Left lung (tissue), 10 donors: ENCODE data around the gene SQSTM1. TPM values are rescaled to one million over a fixed set of nuclear protein-coding genes. Genes with fewer than 3 reads are reported as not detected.
"Not testable (repeated sequence)": the region's sequence is repeated elsewhere in the genome, so short reads cannot be mapped to it uniquely, and the experiment has no call there.

Experiments used
- ATAC-seq: fragments of 200-7000 bp; cut with Tn5 transposase; one replicate; pipeline ENCODE4 v1.9.1; 2020; ENCODE audit warnings: moderate library complexity
- DNase-seq, 4 donors: peaks; one replicate each; pipeline ENCODE4 v3.0.0-alpha.2; 2013 to 2020
- H3K27ac ChIP-seq, 2 donors: fragments of 200-600 bp; sonication (generic) in 1 of 2; one replicate each; pipeline versions ENCODE4 v1.5.0 to v1.8.0; 2020 to 2021
- H3K27me3 ChIP-seq, 2 donors: fragments of 200-600 bp; sonication (generic) in 1 of 2; one replicate each; pipeline versions ENCODE4 v1.5.0 to v1.8.0; 2020 to 2021
- H3K36me3 ChIP-seq, 2 donors: fragments of 200-600 bp; sonication (generic) in 1 of 2; one replicate each; pipeline versions ENCODE4 v1.5.0 to v1.8.0; 2020 to 2021
- H3K4me1 ChIP-seq, 2 donors: fragments of 200-600 bp; one replicate each; pipeline ENCODE4 v1.8.0; 2021
- H3K4me3 ChIP-seq, 2 donors: fragments of 200-600 bp; sonication (generic) in 1 of 2; one replicate each; pipeline versions ENCODE4 v1.5.0 to v1.8.0; 2020 to 2021; ENCODE audit warnings: mild to moderate bottlenecking in 1 of 2
- H3K9me3 ChIP-seq, 2 donors: fragments of 200-600 bp; sonication (generic) in 1 of 2; one replicate each; pipeline versions ENCODE4 v1.5.0 to v1.8.0; 2020 to 2021
- CTCF ChIP-seq, 2 donors: fragments of 200-600 bp; sonication (generic) in 1 of 2; IDR thresholded peaks; one replicate each; pipeline versions ENCODE4 v1.5.0 to v1.8.0; 2021; ENCODE audit warnings: antibody characterized with exemption in 2 of 2
- intact Hi-C, 2 donors: fragments of 100-400 bp; cut with DNase I; formaldehyde crosslinking; loops; one replicate each; pipeline versions ENCODE4 v1.11.2 to v1.14.2; 2022
- polyA plus RNA-seq, 6 donors: library from polyadenylated mRNA; unstranded; fragments of 120-200 nt; gene quantifications; one replicate each; pipeline ENCODE4 v1.2.1, GENCODE V29; 2013; ENCODE audit not compliant: insufficient read length in 6 of 6
- total RNA-seq, 2 donors: library from RNA; stranded (reverse); fragmentation: NEBNext Ultra II Directional; extraction: Animal tissue kit (Norgen Biotek cat#: 25700); gene quantifications; one replicate each; pipeline ENCODE4 v1.2.1, GENCODE V29; 2021
- donor health status: DM: no; HTN: yes; CAD: no.
- donor health status: DM: no; HTN: no; CAD: no.

Gene SQSTM1
- total and polyA plus RNA-seq, 8 donors: 78.2 to 637 (median 95.6) TPM

DNA sequence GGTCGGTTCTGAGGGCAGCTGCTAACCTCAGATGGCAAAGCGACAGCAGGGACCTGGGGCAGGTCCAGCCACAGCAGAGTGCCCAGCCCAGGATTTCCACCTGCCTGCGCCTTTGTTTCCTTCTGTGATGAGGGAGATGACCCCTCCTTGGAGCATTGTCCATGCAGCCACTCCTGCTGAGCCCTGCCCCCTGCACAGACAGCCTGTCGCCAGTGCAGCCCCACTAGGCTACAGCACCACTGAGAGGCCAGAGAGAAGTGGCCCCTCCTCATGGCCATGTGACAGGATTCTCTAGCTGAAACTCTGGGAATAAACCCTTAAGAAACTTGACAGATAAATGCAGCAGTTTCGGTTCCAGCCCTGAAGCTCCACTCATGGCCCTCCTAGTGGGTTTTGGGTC is 48.4 kb downstream of the SQSTM1 start:
- no peak overlapping the region for H3K4me3 ChIP-seq
- TF ChIP-seq CTCF (IDR thresholded peaks at IDR 0.05): no peak
- ATAC-seq (no peak), DNase-seq (peak in 1 of 4 donors; percentile 29)
- H3K9me3 ChIP-seq: no peaks in the 10 kb centered on the region
- peaks cover 0 to 97% of the 10 kb centered on the region in 2 donors for H3K36me3 ChIP-seq
- no peaks in the 10 kb centered on the region for H3K27me3 ChIP-seq
- no peak overlapping the region for H3K27ac ChIP-seq
- intact Hi-C loops: no loop called here
- H3K4me1 ChIP-seq: no peaks in the 10 kb centered on the region

GRCh38 chr5:179869641-179870402 is 49.1 kb downstream of the SQSTM1 start:
- no peaks in the 10 kb centered on the region for H3K9me3 ChIP-seq
- H3K27me3 ChIP-seq: no peaks in the 10 kb centered on the region
- intact Hi-C loops: no loop called here
- peak in 1 of 4 donors; percentile 51 for DNase-seq
- no peak for TF ChIP-seq CTCF (IDR thresholded peaks at IDR 0.05)
- no peak for ATAC-seq
- peaks cover 0 to 97% of the 10 kb centered on the region in 2 donors for H3K36me3 ChIP-seq
- no peak overlapping the region for H3K4me3 ChIP-seq
- no peak overlapping the region for H3K27ac ChIP-seq
- H3K4me1 ChIP-seq: no peaks in the 10 kb centered on the region

- Histone ChIP-seq H3K27ac (no peak overlapping the region), H3K36me3 (peaks cover 0 to 97% of the 10 kb centered on the region in 2 donors), H3K27me3 (no peaks in the 10 kb centered on the region), H3K4me3 (no peak overlapping the region), H3K4me1 (no peaks in the 10 kb centered on the region), H3K9me3 (no peaks in the 10 kb centered on the region)
- peak in 2 of 4 donors; percentile 68 to 76 for DNase-seq
- ATAC-seq: peak; percentile 58
- intact Hi-C loops: no loop called here
- TF ChIP-seq CTCF (IDR thresholded peaks at IDR 0.05): peak; percentile 9 to 10
These were observed 49.7 kb downstream of the SQSTM1 start for GRCh38 chr5:179870403-179870903.

DNA sequence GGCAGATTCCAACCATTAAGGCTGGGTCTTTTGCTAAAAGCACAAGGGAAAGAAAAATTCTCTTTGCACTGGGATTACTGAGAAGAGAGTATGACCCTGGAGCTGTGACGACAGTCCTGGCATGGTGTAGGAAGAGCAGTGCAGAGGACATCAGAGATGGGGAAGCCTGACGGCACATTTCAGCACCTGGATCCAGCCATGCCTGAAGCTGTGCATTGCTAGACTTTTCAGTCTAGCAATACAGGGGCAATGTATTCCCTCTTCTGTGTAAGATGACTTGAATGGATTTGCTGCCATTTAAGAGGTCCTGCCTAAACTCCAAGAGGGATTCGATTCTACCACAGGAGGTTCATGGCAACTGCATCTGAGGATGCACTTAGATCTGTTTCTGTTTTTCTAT is 50.2 kb downstream of the SQSTM1 start:
- H3K9me3 ChIP-seq: no peaks in the 10 kb centered on the region
- H3K4me3 ChIP-seq: no peak overlapping the region
- no peak overlapping the region for H3K27ac ChIP-seq
- H3K27me3 ChIP-seq: no peaks in the 10 kb centered on the region
- ATAC-seq (no peak), DNase-seq (no peak)
- peaks cover 0 to 98% of the 10 kb centered on the region in 2 donors for H3K36me3 ChIP-seq
- no peaks in the 10 kb centered on the region for H3K4me1 ChIP-seq
- intact Hi-C loops: no loop called here
- no peak for TF ChIP-seq CTCF (IDR thresholded peaks at IDR 0.05)

DNA sequence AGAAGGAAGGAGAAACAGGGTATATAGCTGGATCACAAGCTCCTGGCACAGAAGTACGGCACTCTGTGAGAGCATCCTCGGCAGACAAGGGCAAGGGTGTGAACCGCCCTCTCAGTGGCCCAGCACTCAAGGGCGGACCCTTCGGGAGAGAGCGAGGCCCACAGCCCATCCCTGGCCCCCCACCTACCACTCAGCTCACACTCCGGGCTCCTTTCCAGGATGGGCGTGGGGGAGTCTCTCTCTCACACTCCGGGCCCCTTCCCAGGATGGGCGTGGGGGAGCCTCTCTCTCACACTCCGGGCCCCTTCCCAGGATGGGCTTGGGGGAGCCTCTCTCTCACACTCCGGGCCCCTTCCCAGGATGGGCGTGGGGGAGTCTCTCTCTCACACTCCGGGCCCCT is 50.8 kb downstream of the SQSTM1 start:
- ATAC-seq, H3K9me3 ChIP-seq, H3K27ac ChIP-seq, intact Hi-C loops, H3K4me3 ChIP-seq, H3K27me3 ChIP-seq, H3K4me1 ChIP-seq: not testable (repeated sequence)
- H3K36me3 ChIP-seq: peaks cover 0 to 98% of the 10 kb centered on the region in 2 donors
- DNase-seq: peak in 1 of 4 donors; percentile 25
